GM19239 (cell line): ENCODE measurements around the gene BCL2.

Experiments used
- DNase-seq: peaks from one replicate; pipeline ENCODE4 v3.0.0; 2011; ENCODE audit warnings: low spot score; ENCODE audit not compliant: insufficient read length
- FAIRE-seq: peaks from 2 replicates; lab custom pipeline; 2011; peaks lifted over from hg19 to GRCh38; lab: Jason Lieb, UNC

Gene BCL2

GRCh38 chr18:63189041-63189440 lies 130.5 kb downstream of the BCL2 start:
- FAIRE-seq: no peak

GRCh38 chr18:63187791-63188460 lies 131.6 kb downstream of the BCL2 start:
- DNase-seq (no peak), FAIRE-seq (peak; percentile 98)

More at GRCh38 chr18:63189041-63189440, 130.5 kb downstream of the BCL2 start:
- no peak for DNase-seq

DNA sequence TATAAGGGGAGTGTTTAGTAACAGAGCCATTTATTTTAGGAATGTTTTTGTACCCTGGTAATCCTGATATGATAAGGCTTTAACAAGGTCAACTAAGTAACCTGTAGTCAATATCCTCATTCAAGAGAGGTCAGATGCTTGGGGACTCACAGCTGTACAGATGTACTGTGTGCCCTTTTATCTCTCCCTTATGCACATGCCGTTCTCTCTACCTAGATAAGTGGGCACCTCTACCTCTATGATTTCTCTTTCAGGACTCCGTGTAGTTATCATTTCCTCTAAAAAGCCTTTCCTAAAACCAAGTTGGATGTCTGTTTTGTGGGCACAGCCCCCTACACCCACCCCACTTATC lies 132.4 kb downstream of the BCL2 start:
- no peak for DNase-seq
- FAIRE-seq: peak; percentile 84

- no peak for FAIRE-seq
These were observed 132.9 kb downstream of the BCL2 start for GRCh38 chr18:63186520-63187222.

DNA sequence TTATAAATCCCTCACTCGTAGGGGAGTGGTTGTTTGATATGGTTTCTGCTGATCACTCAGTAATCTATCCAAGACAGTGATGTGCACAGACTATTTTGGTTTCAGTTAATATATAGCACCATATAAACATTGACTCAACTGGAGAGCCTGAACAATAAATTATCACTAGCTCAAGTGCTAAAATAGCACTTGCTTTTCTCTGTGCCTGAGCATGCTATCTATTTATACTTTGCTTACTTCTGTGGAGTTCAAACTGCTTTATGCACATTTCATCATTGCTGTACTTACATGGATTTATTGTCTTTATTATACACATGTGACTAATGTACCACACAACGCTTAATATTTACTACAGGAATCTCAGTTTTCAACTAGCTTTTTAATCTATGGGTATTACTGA lies 133.6 kb downstream of the BCL2 start:
- FAIRE-seq (peak; percentile 48), DNase-seq (no peak)

More at GRCh38 chr18:63186520-63187222, 132.9 kb downstream of the BCL2 start:
- DNase-seq: no peak

- no peak for DNase-seq
- FAIRE-seq: no peak
These were observed 135.4 kb downstream of the BCL2 start for GRCh38 chr18:63183952-63184770.

- FAIRE-seq: no peak
- DNase-seq: no peak
These were observed 136.2 kb downstream of the BCL2 start for GRCh38 chr18:63183378-63183777.

DNA sequence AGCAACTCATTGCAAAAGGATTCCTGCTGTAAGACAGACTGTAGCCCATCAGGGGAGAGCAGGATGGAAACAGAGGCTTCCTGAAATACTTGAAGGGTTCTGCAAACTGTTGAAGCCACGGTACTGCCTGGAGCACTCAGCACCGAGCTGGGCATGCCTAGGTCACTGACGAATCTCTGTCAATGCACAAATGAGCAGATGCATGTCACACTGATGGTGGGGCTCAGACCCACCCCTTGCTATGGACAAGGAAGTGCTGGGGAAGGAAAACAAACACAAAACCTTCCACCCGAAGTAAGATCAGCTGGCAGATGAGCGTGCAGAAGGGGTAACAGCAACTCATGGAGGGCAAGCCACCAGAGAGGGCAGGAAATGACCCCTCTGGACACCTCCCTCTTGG lies 136.7 kb downstream of the BCL2 start:
- DNase-seq (no peak), FAIRE-seq (no peak)

- no peak for DNase-seq
- peak; percentile 86 for FAIRE-seq
These were observed 137.2 kb downstream of the BCL2 start for GRCh38 chr18:63182310-63182772.

- DNase-seq: no peak
- FAIRE-seq: no peak
These were observed 137.8 kb downstream of the BCL2 start for GRCh38 chr18:63181706-63182309.

- FAIRE-seq (peak; percentile 99), DNase-seq (no peak)
These were observed 138.6 kb downstream of the BCL2 start for GRCh38 chr18:63180971-63181376.

DNA sequence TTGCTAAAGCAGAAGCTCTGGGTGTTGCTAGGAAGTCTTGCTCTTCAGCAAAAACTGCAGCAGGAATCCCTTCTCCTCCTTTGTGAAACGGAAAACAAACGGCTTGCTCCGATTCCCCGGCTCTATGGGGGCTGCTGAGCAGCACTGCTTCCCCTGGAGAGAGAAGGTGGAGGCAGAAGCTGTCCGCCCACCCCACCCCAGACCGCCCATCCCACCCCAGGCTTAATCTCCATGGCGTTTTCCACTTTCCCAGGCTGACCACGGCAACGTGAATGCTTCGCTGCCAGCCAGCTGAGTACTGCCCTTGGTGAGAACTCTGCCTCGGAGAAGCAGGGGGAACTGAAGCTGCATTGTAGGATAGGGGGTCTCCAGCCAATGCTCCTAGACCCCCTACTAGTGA lies 139.2 kb downstream of the BCL2 start:
- FAIRE-seq (no peak), DNase-seq (no peak)

DNA sequence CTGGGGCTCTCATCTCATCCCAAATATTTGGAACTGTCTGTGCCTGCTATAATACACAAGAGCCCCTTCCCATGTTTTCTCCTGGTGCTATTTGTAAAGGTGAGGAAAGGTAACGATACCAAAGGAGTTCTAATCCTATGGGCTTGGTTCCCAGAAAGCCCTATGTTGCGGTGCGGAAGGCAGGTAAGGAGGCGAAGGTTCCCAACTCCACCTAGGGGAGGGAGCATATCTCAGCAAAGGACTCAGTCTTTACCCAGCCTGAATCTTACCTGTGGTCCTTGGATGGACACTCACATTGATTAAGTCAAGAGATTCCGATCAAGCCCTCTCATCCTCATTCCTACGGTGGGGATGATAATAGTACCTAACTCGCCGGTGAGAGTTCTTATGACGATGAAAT lies 140.1 kb downstream of the BCL2 start:
- FAIRE-seq (peak; percentile 60), DNase-seq (no peak)

GRCh38 chr18:63178971-63179370 lies 140.6 kb downstream of the BCL2 start:
- no peak for FAIRE-seq

GRCh38 chr18:63177919-63178821 lies 141.4 kb downstream of the BCL2 start:
- peak; percentile 76 for FAIRE-seq
- no peak for DNase-seq

More at GRCh38 chr18:63178971-63179370, 140.6 kb downstream of the BCL2 start:
- DNase-seq: no peak

GRCh38 chr18:63177259-63177658 lies 142.3 kb downstream of the BCL2 start:
- no peak for DNase-seq

GRCh38 chr18:63175264-63175663 lies 144.3 kb downstream of the BCL2 start:
- DNase-seq (no peak), FAIRE-seq (no peak)

More at GRCh38 chr18:63177259-63177658, 142.3 kb downstream of the BCL2 start:
- FAIRE-seq: peak; percentile 76

DNA sequence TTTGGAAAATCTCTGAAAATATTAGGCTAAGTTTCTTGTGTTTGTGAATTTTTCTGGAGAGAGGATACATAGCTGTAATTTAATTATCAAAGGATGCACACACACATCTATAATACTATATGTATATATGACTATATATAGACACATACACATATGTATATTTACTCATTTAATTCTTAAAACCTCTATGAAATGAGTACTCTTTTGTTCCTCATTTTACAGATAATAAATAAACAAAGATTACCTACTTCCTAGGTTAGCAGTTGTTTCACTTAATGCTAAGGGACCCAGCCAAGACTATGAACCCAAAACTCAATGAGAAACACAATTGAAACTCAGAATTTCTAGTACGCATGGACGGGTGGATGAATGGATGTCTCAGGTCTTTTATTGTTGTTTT lies 145.6 kb downstream of the BCL2 start:
- DNase-seq: no peak
- FAIRE-seq: no peak

DNA sequence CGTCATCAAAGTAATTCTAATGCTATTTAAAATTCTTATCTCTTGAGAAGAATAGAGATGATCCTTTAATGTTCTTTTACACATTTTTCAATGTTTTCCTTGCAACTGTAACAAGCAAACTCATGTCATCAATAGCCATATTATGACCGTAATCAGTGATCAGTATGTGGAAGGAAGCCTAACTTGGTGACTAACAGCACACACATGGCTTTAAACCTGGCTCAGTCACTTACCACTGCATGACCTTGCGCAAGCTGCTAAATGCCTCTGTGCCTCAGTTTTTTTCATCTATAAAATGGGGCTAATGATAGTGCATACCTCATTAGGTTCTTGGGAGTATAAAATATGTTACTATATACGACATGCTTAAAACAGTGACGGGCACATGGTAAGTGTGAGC lies 149.7 kb downstream of the BCL2 start:
- DNase-seq (no peak), FAIRE-seq (no peak)
